GM19455 (cell line): ENCODE results near the gene SORBS1.

Experiments used
- ATAC-seq: cut with Tn5 transposase; IDR thresholded peaks from one replicate; pipeline ENCODE4 v1.9.1; 2021; ENCODE audit not compliant: unreplicated experiment

Gene SORBS1

DNA sequence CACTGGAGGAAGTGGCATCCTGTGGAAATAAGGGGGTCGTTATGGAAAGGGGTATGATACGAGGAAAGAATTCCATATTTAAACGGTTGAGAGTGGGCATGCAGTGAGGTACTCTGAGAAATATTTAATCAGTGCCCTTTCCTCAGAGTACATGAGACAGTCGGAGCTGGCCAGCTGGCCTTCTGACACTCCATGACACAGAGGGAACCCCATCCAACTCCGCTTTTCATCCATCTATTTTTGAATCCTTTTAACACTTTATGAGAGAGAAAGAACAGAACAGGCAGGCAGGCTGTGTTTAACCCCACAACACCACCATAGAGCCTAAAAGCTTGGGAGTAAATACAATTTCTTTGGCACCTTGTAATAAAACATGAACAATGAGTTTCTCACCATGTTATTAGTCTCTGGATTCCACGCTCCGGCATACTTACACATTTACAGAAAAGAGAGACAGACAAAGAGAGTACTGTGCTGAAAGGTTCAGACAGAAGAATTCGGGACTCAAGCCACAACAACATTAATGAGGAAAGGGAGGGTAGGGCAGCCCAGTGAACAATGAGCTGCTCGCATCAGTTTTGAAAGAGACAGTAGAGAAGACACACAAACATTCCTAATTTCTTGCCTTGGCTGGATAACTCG lies 146.2 kb downstream of the SORBS1 start:
- no peak for ATAC-seq

GRCh38 chr10:95414016-95414830 lies 146.9 kb downstream of the SORBS1 start:
- no peak for ATAC-seq

DNA sequence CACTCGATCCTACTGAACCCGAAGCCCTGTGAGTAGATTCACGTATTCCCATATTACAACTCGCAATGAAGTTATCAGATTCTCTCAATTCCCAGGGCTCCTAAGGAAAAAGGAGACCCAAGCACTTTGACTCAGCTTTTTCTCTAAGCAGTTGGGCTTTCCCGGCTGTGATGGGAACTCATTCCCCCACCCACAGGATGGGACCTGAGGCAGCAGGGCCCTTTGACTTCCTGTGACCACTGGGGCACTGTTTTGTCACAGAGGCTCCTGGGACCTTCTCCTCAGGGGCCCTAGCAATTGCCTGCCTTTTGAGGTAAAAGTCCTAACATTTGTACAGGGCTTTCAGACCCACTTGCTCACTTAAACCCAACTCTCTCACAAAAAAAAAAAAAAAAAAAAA lies 147.6 kb downstream of the SORBS1 start:
- ATAC-seq = no peak

DNA sequence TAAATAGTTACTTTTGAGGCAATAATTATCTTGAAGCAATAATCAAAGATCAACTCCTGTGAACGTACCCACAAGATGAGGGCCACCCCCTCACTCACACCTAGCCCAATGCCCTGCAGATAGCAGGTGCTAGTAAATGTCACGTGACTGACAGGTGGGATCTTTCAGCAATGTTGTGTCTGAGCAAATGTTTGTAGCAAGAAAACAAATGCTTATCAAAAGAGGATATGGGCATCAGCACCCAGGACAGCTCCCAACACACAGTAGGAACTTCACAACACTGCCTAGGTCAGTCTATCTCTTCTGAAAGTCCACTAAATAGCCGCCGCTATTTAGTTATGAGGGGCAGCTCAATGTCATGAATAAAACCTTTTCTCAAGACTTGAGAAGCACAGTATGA lies 149.5 kb downstream of the SORBS1 start:
- no peak for ATAC-seq

- ATAC-seq = no peak
These were observed 151.9 kb downstream of the SORBS1 start for GRCh38 chr10:95408983-95409873.

DNA sequence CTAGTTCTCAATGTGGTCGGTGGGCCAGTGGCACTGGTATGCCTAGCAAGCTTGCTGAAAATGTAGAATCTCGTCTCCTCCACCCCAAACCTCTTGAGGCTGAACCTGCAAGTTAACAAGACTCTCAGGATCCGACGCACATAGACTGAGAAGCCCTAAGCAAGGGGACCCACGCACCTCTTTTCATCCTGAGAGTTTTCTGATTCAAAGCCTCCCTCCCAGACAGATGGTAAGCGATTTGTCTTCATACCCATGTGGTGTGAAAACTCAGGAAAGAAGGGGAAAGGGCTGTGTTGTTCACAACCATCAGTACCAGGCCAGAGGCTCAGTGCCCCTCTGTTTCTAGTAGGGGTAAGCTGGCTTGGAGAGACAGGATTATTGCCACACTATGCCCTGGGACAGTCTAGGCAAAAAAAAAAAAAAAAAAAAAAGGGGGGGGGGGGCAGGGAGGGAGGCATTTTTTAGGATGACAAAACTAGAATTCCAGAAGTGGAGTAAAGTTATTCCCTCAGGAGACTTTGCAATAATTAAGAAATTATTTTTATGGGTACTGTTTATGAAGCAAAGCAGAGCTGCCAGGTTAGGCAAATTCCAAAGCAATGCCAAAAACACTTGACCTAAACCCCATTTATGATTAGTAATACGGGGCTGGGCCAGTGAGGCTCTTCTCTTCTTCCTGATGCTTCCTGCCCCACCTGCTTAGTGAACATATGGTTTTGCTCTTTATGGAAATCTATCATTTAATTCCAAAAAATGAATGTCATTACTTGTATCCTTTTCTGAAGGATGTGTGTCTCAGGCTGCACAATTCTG lies 152.8 kb downstream of the SORBS1 start:
- no peak for ATAC-seq

- no peak for ATAC-seq
These were observed 153.6 kb downstream of the SORBS1 start for GRCh38 chr10:95407546-95407945.

GRCh38 chr10:95406651-95407280 lies 154.4 kb downstream of the SORBS1 start:
- ATAC-seq = no peak

- ATAC-seq = no peak
These were observed 155.5 kb downstream of the SORBS1 start for GRCh38 chr10:95405655-95406054.

DNA sequence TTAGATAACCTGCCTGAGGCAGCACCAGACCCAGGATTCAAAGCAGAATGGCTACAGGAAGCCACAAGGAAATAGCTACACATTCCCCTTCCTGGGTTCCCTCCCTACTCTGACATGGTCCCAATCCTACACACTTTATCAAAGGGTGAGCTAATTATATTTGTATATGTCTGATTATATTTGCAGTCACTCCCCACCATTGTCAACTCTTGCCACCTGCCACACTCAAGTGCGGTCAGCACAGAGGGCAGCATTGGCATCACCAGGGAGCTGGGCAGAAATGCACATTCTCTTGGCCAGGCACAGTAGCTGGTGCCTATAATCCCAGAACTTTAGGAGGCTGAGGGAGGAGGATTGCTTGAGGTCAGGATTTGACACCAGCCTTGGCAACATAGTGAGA lies 156.3 kb downstream of the SORBS1 start:
- no peak for ATAC-seq

GRCh38 chr10:95404462-95404858 lies 156.7 kb downstream of the SORBS1 start:
- ATAC-seq = no peak

- ATAC-seq = no peak
These were observed 157.3 kb downstream of the SORBS1 start for GRCh38 chr10:95403700-95404461.

DNA sequence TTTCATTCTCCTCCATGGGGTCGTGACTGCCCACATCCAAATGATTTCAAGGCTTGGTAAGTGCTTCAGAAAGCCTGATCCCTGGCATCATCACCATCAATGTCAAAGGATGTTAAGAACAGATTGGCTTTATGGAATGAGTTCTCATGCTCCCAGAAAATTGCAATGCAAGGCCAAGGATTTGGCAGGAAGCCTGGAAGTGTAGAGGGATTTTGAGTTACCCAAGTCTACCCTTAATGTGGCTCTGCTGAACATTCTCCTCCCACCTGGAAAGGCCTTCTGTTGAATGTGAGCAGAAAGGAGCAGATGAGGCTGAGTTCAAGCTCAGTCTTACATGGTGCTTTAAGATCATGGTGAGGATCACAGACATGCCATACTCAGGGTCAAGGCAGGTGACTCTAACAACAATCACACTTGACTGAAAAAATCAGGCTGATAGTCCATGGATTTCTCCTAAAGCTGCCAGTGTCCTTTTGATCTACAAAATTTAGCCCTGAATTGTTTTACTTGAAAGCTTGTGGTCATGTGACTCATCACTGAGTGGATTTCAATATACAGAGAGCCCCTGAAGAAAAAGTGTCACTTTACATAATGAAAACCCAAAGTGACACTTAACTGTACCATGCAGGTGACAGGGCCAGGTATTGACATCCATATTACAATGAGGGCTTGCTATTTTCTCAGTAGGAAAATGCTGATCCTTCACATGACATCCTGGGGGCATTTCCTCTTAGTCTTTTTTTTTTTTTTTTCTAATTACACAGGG lies 159.3 kb downstream of the SORBS1 start:
- ATAC-seq = no peak

GRCh38 chr10:95400787-95401186 lies 160.4 kb downstream of the SORBS1 start:
- ATAC-seq = no peak

DNA sequence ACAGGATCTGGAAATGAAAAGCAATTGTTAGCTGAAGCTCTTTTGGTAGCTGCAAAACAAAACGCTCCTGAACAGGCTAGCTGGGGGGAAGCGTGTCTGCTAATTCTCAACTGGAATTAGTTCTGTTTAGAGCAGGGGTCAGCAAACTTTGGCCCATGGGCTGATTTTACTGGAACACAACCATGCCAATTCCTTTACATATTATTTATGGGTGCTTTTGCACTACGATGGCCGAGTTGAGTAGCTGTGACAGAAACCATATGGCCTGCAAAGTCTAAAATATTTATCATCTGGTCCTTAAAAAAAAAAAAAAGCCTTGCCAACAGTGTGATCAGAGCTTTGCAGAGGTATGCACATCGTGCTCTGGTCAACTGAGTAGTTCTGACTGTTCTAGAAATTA lies 162.0 kb downstream of the SORBS1 start:
- no peak for ATAC-seq

- no peak for ATAC-seq
These were observed 163.4 kb downstream of the SORBS1 start for GRCh38 chr10:95397747-95398146.

- ATAC-seq = no peak
These were observed 165.2 kb downstream of the SORBS1 start for GRCh38 chr10:95395947-95396449.

DNA sequence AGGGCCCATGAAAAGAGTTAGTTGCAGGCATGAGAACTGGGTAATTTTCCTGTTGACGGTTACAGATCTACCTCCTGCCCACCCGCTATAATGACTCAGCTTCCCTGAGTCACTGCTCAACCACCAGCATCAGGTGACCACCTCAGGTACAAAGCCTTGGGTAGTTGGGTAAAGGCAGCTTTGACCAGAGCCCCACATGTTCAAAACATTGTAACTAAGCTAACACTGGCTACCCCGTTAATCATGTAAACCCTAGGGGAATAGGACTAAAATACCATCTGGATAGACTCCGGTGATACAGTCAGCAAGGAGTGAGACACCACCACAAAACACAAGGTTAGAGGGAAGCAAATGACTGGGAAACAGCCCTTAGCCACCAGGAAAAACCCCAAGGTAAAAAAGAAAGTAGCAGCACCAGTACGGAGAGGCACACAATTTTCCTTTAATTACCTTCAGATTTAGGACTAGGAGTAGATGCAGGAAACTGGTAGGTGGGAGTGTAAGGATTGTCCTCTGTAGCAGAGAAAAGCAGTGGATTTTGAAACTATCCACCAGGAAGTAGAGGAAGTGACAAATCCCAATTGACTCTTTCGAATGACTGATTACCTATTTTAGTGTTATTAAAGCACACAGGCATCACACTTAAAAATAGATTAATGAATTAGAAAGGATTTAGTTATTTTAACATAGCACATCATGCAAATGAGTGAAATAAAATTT lies 166.8 kb downstream of the SORBS1 start:
- peak; percentile 61 for ATAC-seq
